ENCODE measurements around the gene CFAP77.

CFAP77 gene

GRCh38 chr9:132451276-132451675 is 41.3 kb downstream of the CFAP77 start:
- no peak for DNase-seq (ENCODE audit: low spot score)

- no peak for DNase-seq (ENCODE audit: low spot score)
Observed at GRCh38 chr9:132456241-132456640, 46.2 kb downstream of the CFAP77 start.

GRCh38 chr9:132457504-132458236 is 47.7 kb downstream of the CFAP77 start:
- no peak for DNase-seq (ENCODE audit: low spot score)

GRCh38 chr9:132458432-132458831 is 48.4 kb downstream of the CFAP77 start:
- DNase-seq (ENCODE audit: low spot score), result no peak

- no peak for DNase-seq (ENCODE audit: low spot score)
Observed at GRCh38 chr9:132459661-132460060, 49.6 kb downstream of the CFAP77 start.

- DNase-seq (ENCODE audit: low spot score), result no peak
Observed at GRCh38 chr9:132460240-132460639, 50.2 kb downstream of the CFAP77 start.

- DNase-seq (ENCODE audit: low spot score), result no peak
Observed at GRCh38 chr9:132461281-132461896, 51.4 kb downstream of the CFAP77 start.

- no peak for DNase-seq (ENCODE audit: low spot score)
Observed at GRCh38 chr9:132461971-132462370, 52.0 kb downstream of the CFAP77 start.

- DNase-seq (ENCODE audit: low spot score), result no peak
Observed at GRCh38 chr9:132464547-132464946, 54.5 kb downstream of the CFAP77 start.

- no peak for DNase-seq (ENCODE audit: low spot score)
Observed at GRCh38 chr9:132465131-132465635, 55.2 kb downstream of the CFAP77 start.

- DNase-seq (ENCODE audit: low spot score), result no peak
Observed at GRCh38 chr9:132472199-132472598, 62.2 kb downstream of the CFAP77 start.

- no peak for DNase-seq (ENCODE audit: low spot score)
Observed at GRCh38 chr9:132472599-132472998, 62.6 kb downstream of the CFAP77 start.

GRCh38 chr9:132474253-132474652 is 64.2 kb downstream of the CFAP77 start:
- DNase-seq (ENCODE audit: low spot score), result no peak

GRCh38 chr9:132478353-132479050 is 68.5 kb downstream of the CFAP77 start:
- no peak for DNase-seq (ENCODE audit: low spot score)

GRCh38 chr9:132479733-132480132 is 69.7 kb downstream of the CFAP77 start:
- no peak for DNase-seq (ENCODE audit: low spot score)

- DNase-seq (ENCODE audit: low spot score), result no peak
Observed at GRCh38 chr9:132481053-132481849, 71.2 kb downstream of the CFAP77 start.

- no peak for DNase-seq (ENCODE audit: low spot score)
Observed at GRCh38 chr9:132482196-132482813, 72.3 kb downstream of the CFAP77 start.

GRCh38 chr9:132485393-132485792 is 75.4 kb downstream of the CFAP77 start:
- no peak for DNase-seq (ENCODE audit: low spot score)

GRCh38 chr9:132486706-132487350 is 76.8 kb downstream of the CFAP77 start:
- no peak for DNase-seq (ENCODE audit: low spot score)

- DNase-seq (ENCODE audit: low spot score), result no peak
Observed at GRCh38 chr9:132487351-132487791, 77.4 kb downstream of the CFAP77 start.

- no peak for DNase-seq (ENCODE audit: low spot score)
Observed at GRCh38 chr9:132487980-132488535, 78.0 kb downstream of the CFAP77 start.

Data from NAMALWA (cell line).